ENCODE data around the gene KBTBD12. TPM values are rescaled to one million over a fixed set of nuclear protein-coding genes. Genes with fewer than 3 reads are reported as not detected.

The KBTBD12 gene
- total RNA-seq, 2 experiments from 2014 or later, result not detected

- Mint-ChIP-seq H3K4me3 (no peak overlapping the region), H3K27me3 (ENCODE audit: low read depth) (peaks cover 7% of the 10 kb centered on the region), H3K36me3 (ENCODE audit: low read depth) (peaks cover 2% of the 10 kb centered on the region), H3K27ac (no peak overlapping the region), H3K9me3 (ENCODE audit: insufficient read depth) (peaks cover 4% of the 10 kb centered on the region), H3K4me1 (ENCODE audit: low read depth) (peaks cover 5% of the 10 kb centered on the region)
- ChIA-PET POLR2A (no interaction called here), CTCF (no interaction called here)
- DNase-seq (no peak), ATAC-seq (no peak)
These were observed 97.0 kb downstream of the KBTBD12 start for GRCh38 chr3:128012050-128012449.

- Mint-ChIP-seq H3K4me1 (ENCODE audit: low read depth) (peaks cover 5% of the 10 kb centered on the region), H3K27ac (no peak overlapping the region), H3K36me3 (ENCODE audit: low read depth) (peaks cover 2% of the 10 kb centered on the region), H3K27me3 (ENCODE audit: low read depth) (peaks cover 7% of the 10 kb centered on the region), H3K4me3 (no peak overlapping the region), H3K9me3 (ENCODE audit: insufficient read depth) (peaks cover 4% of the 10 kb centered on the region)
- ChIA-PET POLR2A (no interaction called here), CTCF (no interaction called here)
- DNase-seq (no peak), ATAC-seq (no peak)
These were observed 99.5 kb downstream of the KBTBD12 start for GRCh38 chr3:128014548-128014947.

- Mint-ChIP-seq H3K9me3 (ENCODE audit: insufficient read depth) (peaks cover 4% of the 10 kb centered on the region), H3K27me3 (ENCODE audit: low read depth) (peaks cover 7% of the 10 kb centered on the region), H3K36me3 (ENCODE audit: low read depth) (peaks cover 2% of the 10 kb centered on the region), H3K27ac (no peak overlapping the region), H3K4me3 (no peak overlapping the region), H3K4me1 (ENCODE audit: low read depth) (peaks cover 1% of the 10 kb centered on the region)
- ChIA-PET CTCF (no interaction called here), POLR2A (no interaction called here)
- ATAC-seq (no peak), DNase-seq (no peak)
These were observed 101.5 kb downstream of the KBTBD12 start for GRCh38 chr3:128016502-128016901.

- Mint-ChIP-seq H3K9me3 (ENCODE audit: insufficient read depth) (no peaks in the 10 kb centered on the region), H3K4me1 (ENCODE audit: low read depth) (no peaks in the 10 kb centered on the region), H3K36me3 (ENCODE audit: low read depth) (no peaks in the 10 kb centered on the region), H3K4me3 (no peak overlapping the region), H3K27me3 (ENCODE audit: low read depth) (peaks cover 12% of the 10 kb centered on the region), H3K27ac (no peak overlapping the region)
- ChIA-PET CTCF (no interaction called here), POLR2A (no interaction called here)
- DNase-seq (no peak), ATAC-seq (no peak)
These were observed 106.8 kb downstream of the KBTBD12 start for GRCh38 chr3:128021768-128022372.

GRCh38 chr3:128033102-128033501, 118.1 kb downstream of the KBTBD12 start:
- peaks cover 3% of the 10 kb centered on the region for H3K27me3 Mint-ChIP-seq (ENCODE audit: low read depth)
- no peak for DNase-seq
- no peaks in the 10 kb centered on the region for H3K4me1 Mint-ChIP-seq (ENCODE audit: low read depth)
- CTCF ChIA-PET, result no interaction called here
- no peak for ATAC-seq
- no peak overlapping the region for H3K27ac Mint-ChIP-seq
- POLR2A ChIA-PET, result no interaction called here
- no peaks in the 10 kb centered on the region for H3K36me3 Mint-ChIP-seq (ENCODE audit: low read depth)
- H3K4me3 Mint-ChIP-seq, result no peak overlapping the region
- no peaks in the 10 kb centered on the region for H3K9me3 Mint-ChIP-seq (ENCODE audit: insufficient read depth)

GRCh38 chr3:128036119-128036518, 121.1 kb downstream of the KBTBD12 start:
- POLR2A ChIA-PET, result no interaction called here
- Mint-ChIP-seq H3K36me3 (ENCODE audit: low read depth) (no peaks in the 10 kb centered on the region), H3K4me3 (no peak overlapping the region), H3K27me3 (ENCODE audit: low read depth) (peaks cover 13% of the 10 kb centered on the region), H3K9me3 (ENCODE audit: insufficient read depth) (no peaks in the 10 kb centered on the region), H3K4me1 (ENCODE audit: low read depth) (no peaks in the 10 kb centered on the region), H3K27ac (no peak overlapping the region)
- no peak for DNase-seq
- CTCF ChIA-PET, result no interaction called here
- no peak for ATAC-seq

Other genes starting within 250 kb of the KBTBD12 start
- gene ABTB1, start 242.3 kb upstream of the KBTBD12 start, total RNA-seq, result 10 to 100 TPM; 15.6 to 16.5 TPM
- gene MGLL, start 92.7 kb upstream of the KBTBD12 start, total RNA-seq, result 1 to 10 TPM; 1.5 to 2.2 TPM
- 100 to 1,000 TPM; 146 to 148 TPM for gene SEC61A1, start 137.2 kb downstream of the KBTBD12 start, total RNA-seq
- 10 to 100 TPM; 57.3 to 57.4 TPM for gene RUVBL1, start 208.6 kb downstream of the KBTBD12 start, total RNA-seq
- gene EEFSEC, start 238.2 kb downstream of the KBTBD12 start, total RNA-seq, result 10 to 100 TPM; 21.7 to 23.1 TPM

All from activated CD8-positive, alpha-beta T cell treated with anti-CD3 and anti-CD28 coated beads, Interleukin-2, amount 10 ng/mL, durations not matched to agents 7 days and 5 days (primary cell).